Measurements from ENCODE around the gene CYGB. TPM values are rescaled to one million over a fixed set of nuclear protein-coding genes. Genes with fewer than 3 reads are reported as not detected.

Gene CYGB
- total and polyA plus RNA-seq, 4 donors = 0.83 to 7.8 (median 1.4) TPM

GRCh38 chr17:76501827-76502307 lies 35.6 kb downstream of the CYGB start:
- DNase-seq (ENCODE audit: low spot score) = no peak
- no peak overlapping the region for H3K9ac ChIP-seq (ENCODE audit: low read depth in 1 of 2, low read length in 2 of 2)
- WGBS = 85% methylated on average over 11 of the region's 11 CpGs
- TF ChIP-seq RXRA (IDR thresholded peaks at IDR 0.05) = no peak
- TF ChIP-seq REST (IDR thresholded peaks at IDR 0.05) = no peak
- TF ChIP-seq FOXA1 (IDR thresholded peaks at IDR 0.05) = no peak
- no peak for TF ChIP-seq JUND (IDR thresholded peaks at IDR 0.05)
- no peak for TF ChIP-seq RAD21 (IDR thresholded peaks at IDR 0.05)
- TF ChIP-seq EGR1 (IDR thresholded peaks at IDR 0.05; ENCODE audit: low read depth in 2 of 2) = no peak
- TF ChIP-seq HNF4G (IDR thresholded peaks at IDR 0.05) = no peak
- no peak for TF ChIP-seq NR2F2 (IDR thresholded peaks at IDR 0.05)
- TF ChIP-seq YY1 (IDR thresholded peaks at IDR 0.05) = no peak
- TF ChIP-seq TAF1 (conservative IDR thresholded peaks at IDR 0.05) = no peak
- TF ChIP-seq ZBTB33 (IDR thresholded peaks at IDR 0.05) = no peak
- no peak for TF ChIP-seq MAX (IDR thresholded peaks at IDR 0.05)
- TF ChIP-seq SP1 (IDR thresholded peaks at IDR 0.05) = no peak
- TF ChIP-seq FOXA2 (IDR thresholded peaks at IDR 0.05) = no peak
- no peak for TF ChIP-seq HNF4A (conservative IDR thresholded peaks at IDR 0.05)
- no peak for TF ChIP-seq GABPA (IDR thresholded peaks at IDR 0.05 in 1 of 2, conservative IDR thresholded peaks at IDR 0.05 in 1 of 2)
- no peak for TF ChIP-seq CTCF (IDR thresholded peaks at IDR 0.05; ENCODE audit: low read depth, low read length, missing input control)
- TF ChIP-seq ATF3 (IDR thresholded peaks at IDR 0.05) = no peak
- peak overlapping the region; percentile 56 to 64 for H3K27ac ChIP-seq (ENCODE audit: low read depth in 1 of 2, low read length in 2 of 2)
- no peaks in the 10 kb centered on the region for H3K27me3 ChIP-seq (ENCODE audit: control insufficient read depth in 4 of 4, insufficient read depth in 4 of 4, low read length in 3 of 4)
- H3K36me3 ChIP-seq (ENCODE audit: control insufficient read depth in 4 of 4, insufficient read depth in 3 of 4, low read depth in 1 of 4, low read length in 3 of 4) = no peaks in the 10 kb centered on the region
- peaks cover 10 to 44% (median 24%) of the 10 kb centered on the region in 4 donors for H3K4me1 ChIP-seq (ENCODE audit: control insufficient read depth in 4 of 4, insufficient read depth in 4 of 4, low read length in 3 of 4)
- no peaks in the 10 kb centered on the region for H3K9me3 ChIP-seq (ENCODE audit: control insufficient read depth in 4 of 4, low read length in 3 of 4)
- no peak overlapping the region for H3K4me3 ChIP-seq (ENCODE audit: low read depth in 1 of 3, low read length in 3 of 3)
